ENCODE data around the gene NAA38.

NAA38 gene

DNA sequence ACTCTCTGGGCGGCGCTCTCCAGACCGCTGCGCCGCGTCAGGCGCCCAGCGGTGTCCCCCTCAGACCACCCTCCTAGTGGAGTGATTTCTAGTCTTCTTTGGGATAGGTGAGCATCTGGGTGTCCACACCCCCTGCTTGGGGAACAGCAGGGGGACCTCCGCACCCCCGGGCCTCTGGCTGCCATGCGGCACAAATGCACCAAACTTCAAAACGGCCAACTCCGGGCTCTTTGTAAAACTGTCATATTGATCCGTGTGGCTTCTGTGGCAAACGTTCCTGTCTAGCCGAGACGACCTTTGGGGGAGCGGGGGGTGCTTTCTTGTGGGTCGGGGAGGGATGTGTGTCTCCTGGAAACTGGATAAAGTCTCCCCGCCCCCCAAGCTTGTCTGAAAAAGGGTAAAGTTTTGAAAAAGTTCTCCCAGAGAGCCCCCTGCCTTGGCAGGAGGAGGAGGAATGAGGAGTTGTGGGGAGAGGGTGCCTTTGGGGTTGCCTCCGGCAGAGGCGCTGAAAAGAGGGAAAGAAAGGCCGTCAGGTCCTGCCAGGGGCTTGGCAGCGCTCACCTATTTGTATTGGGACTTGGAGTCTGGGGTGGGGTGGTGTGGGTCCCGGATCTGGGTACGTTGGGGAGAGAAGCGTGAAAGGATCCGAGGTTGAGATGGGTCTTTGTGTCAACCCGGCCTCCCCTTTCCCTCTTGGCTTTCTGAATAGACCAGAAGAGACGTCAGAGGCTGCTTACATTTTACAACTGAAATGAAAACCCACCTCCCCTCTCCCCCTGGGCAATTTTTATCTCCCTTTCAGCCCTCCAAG lies 29.1 kb upstream of the NAA38 start:
- H3K27me3 Mint-ChIP-seq: no peaks in the 10 kb centered on the region
- peaks cover 30% of the 10 kb centered on the region for H3K36me3 Mint-ChIP-seq (ENCODE audit: insufficient read depth)
- no peaks in the 10 kb centered on the region for H3K9me3 Mint-ChIP-seq
- DNase-seq (ENCODE audit: low spot score in 2 of 2): peak; percentile 31 to 47
- H3K4me1 Mint-ChIP-seq: peaks cover 8% of the 10 kb centered on the region
- no peak overlapping the region for H3K4me3 Mint-ChIP-seq
- H3K27ac Mint-ChIP-seq (ENCODE audit: low read depth): no peak overlapping the region
- peak; percentile 8 for ATAC-seq (replicated peaks; ENCODE audit: extremely low read depth, poor library complexity, severe bottlenecking)

DNA sequence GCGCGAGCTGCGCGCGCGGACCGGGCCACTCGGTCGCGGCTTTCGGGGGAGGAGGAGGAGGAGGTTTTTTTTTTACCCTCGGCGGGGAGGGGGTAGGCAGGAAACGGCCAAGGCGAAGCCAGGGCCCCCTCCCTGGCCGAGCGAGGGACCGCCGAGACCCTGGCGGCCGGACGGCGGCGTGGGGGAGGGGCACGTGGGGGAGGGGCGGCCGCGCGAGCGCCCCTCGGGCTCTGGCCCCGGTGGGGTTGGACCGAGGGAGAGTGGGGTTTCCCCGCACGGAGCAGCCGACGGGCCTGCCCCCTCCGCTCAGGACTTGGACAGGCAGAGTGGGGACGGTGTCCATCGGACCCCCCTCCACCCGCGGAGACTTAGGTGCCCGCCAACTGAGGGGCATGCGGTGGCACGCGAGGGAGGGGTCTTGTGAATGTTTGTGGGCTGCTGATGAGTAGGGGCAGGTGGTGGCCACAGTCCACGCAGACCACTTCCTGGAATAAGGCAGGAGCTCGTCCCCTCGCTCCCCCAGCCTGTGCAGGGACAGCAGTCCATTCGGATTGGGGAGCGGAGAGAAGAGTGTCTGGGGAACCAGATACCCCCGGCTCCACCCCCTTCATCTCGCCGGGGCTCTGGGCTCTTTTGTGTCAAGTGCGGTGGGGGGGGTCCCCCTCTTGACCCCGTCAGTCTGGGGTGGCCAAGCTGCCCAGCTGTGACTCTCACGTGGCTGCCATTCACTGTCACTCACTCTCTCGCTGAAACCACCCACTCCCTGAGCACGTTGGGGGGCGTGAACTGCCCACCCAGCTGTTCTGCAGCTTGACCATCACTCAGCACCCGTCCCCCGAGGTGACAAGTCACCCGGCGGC lies 28.2 kb upstream of the NAA38 start:
- no peak overlapping the region for H3K4me3 Mint-ChIP-seq
- no peaks in the 10 kb centered on the region for H3K9me3 Mint-ChIP-seq
- no peaks in the 10 kb centered on the region for H3K27me3 Mint-ChIP-seq
- ATAC-seq (replicated peaks; ENCODE audit: extremely low read depth, poor library complexity, severe bottlenecking): no peak
- H3K4me1 Mint-ChIP-seq: peaks cover 6% of the 10 kb centered on the region
- no peak for DNase-seq (ENCODE audit: low spot score in 2 of 2)
- H3K27ac Mint-ChIP-seq (ENCODE audit: low read depth): no peak overlapping the region
- H3K36me3 Mint-ChIP-seq (ENCODE audit: insufficient read depth): peaks cover 21% of the 10 kb centered on the region

DNA sequence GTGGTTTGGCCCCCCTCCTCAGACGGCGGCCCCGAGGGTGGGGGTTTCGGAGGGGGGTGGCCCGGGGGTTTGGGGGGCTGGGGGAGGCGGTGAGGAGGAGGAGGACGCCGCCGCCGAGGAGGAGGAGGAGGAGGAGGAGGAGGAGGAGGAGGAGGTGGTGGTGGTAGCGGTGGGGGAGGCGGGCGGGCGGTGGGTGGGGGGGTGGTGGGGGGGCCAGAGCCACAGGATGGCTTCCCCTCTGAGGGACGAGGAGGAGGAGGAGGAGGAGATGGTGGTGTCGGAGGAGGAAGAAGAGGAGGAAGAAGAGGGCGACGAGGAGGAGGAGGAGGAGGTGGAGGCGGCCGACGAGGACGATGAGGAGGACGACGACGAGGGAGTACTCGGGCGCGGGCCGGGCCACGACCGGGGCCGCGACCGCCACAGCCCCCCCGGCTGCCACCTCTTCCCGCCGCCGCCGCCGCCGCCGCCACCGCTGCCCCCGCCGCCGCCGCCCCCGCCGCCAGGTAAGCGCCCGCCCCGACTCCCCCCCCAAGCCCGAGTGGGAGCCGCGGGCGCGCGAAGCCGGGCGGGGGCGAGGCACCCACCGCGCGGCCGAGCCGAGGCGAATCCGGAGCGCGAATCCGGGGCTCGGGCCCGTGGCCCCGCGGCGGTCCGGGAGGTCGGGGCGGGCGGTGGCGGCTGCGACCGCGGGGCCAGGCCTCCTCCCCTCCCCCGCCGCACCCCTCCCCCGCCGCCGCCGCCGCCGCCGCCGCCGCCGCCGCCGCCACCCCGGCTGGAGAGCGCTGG lies 27.4 kb upstream of the NAA38 start:
- DNase-seq (ENCODE audit: low spot score in 2 of 2) (no peak), ATAC-seq (replicated peaks; ENCODE audit: extremely low read depth, poor library complexity, severe bottlenecking) (no peak)
- Mint-ChIP-seq H3K4me3 (no peak overlapping the region), H3K4me1 (no peaks in the 10 kb centered on the region), H3K36me3 (ENCODE audit: insufficient read depth) (peaks cover 16% of the 10 kb centered on the region), H3K27ac (ENCODE audit: low read depth) (no peak overlapping the region), H3K27me3 (no peaks in the 10 kb centered on the region), H3K9me3 (no peaks in the 10 kb centered on the region)

DNA sequence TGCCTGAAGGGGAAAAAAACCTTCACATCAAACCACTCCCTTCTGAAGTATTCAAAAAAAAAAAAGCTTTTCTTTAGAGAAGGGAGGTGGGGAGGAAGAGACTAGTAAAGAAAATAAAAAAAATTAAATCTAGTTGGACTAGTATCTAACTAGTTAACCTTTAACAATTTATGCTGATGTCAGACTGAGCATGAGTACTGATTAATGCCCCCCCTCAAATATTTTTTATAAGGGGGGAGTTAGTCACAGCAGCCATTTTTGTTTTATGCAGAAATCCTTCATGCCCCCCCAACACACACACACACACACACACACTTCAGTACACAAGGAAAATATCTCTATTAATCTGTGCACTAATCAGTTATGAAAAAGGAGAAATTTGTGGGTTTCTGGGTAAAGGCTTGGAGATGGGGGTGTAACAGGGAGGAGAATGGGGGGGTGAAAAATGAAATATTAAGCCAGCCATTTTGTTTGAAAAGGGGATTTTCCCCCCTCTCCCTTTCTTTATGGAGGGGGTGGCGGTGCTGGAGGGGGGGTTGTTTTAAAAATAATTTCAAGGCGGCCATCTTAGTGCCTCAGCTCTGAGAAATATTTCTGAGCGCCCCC lies 26.5 kb upstream of the NAA38 start:
- Mint-ChIP-seq H3K27ac (ENCODE audit: low read depth) (no peak overlapping the region), H3K9me3 (no peaks in the 10 kb centered on the region), H3K27me3 (no peaks in the 10 kb centered on the region), H3K36me3 (ENCODE audit: insufficient read depth) (peaks cover 12% of the 10 kb centered on the region), H3K4me1 (no peaks in the 10 kb centered on the region), H3K4me3 (no peak overlapping the region)
- DNase-seq (ENCODE audit: low spot score in 2 of 2) (no peak), ATAC-seq (replicated peaks; ENCODE audit: extremely low read depth, poor library complexity, severe bottlenecking) (no peak)

DNA sequence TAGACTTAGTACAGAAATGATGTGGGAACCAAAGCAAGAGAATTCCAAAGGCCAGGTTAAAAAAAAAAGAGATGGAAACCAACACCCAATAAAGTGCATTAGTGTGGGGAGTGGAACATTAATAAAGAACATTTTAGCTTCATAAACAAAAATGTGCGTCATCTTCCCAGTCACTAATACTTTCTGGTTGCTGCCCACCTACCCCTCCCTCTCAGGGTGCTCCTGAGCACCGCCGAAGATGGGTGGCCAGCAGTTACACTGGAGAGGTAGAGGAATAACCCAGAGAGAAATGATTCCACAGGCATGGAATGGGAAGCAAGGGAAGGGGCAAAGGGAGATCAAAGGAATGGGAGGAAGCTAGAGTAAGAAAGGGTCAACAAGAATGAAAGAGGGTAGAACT lies 25.3 kb upstream of the NAA38 start:
- Mint-ChIP-seq H3K36me3 (ENCODE audit: insufficient read depth) (peaks cover 12% of the 10 kb centered on the region), H3K9me3 (no peaks in the 10 kb centered on the region), H3K27ac (ENCODE audit: low read depth) (no peak overlapping the region), H3K4me1 (no peaks in the 10 kb centered on the region), H3K4me3 (no peak overlapping the region), H3K27me3 (no peaks in the 10 kb centered on the region)
- ATAC-seq (replicated peaks; ENCODE audit: extremely low read depth, poor library complexity, severe bottlenecking) (no peak), DNase-seq (ENCODE audit: low spot score in 2 of 2) (no peak)

DNA sequence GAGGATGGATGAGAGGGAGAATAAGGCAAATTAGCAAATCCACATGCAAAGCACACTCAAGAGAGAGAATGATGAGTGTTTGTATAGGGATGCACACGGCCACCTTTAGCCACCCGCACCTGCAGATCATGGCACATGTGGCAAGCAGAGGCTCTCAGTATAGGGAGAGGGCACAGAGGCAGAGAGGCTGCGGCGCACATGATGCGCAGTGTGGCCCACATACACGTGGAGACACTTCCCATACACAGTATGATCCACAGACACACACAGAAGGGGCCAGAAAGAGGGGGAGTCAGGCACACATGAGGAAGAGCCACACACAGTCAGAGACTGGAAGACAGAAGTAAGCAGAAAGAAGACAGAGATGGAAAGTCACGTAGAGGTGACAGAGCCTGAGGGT lies 24.7 kb upstream of the NAA38 start:
- H3K27ac Mint-ChIP-seq (ENCODE audit: low read depth): no peak overlapping the region
- no peak for ATAC-seq (replicated peaks; ENCODE audit: extremely low read depth, poor library complexity, severe bottlenecking)

DNA sequence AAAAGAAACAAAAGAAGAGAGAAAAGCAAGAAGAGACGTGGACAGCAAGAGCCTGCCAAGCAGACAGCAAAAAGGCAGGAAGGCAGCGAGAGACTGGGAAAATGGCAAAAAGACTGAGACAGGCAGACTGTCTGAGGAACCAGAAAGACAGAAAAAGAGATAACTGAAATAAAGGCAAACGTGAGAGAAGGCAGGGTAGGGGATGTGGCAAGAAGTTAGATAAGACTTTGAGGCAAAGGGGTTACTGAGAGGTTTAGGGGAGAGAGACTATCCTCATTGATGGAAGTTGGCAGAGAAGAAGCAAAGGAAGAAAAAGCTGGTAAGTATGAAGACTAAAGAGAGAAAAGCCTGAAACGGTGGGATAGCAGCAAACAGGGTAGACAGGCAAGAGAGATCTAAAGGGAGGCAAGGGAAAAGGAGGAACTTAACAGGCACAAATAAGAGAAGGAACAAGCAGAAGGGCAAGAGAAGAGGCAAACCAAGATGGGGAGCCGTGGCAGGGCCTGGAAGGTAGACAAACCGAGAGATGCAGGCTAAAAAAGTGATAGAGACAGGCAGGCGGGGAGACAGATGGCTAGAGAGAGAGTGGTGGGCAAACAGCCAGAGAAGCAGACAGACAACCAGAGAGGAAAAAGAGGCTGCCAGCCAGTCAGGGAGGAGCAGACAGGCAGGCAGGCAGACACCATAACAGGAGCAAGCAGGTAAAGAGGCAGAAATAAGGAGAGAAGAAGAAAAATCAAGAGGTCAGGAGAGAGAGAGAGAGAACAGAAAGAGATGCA lies 24.1 kb upstream of the NAA38 start:
- DNase-seq (ENCODE audit: low spot score in 2 of 2): no peak

More for the DNA sequence above, 24.7 kb upstream of the NAA38 start:
- DNase-seq (ENCODE audit: low spot score in 2 of 2): no peak
- H3K27me3 Mint-ChIP-seq: no peaks in the 10 kb centered on the region
- H3K9me3 Mint-ChIP-seq: no peaks in the 10 kb centered on the region
- peaks cover 12% of the 10 kb centered on the region for H3K36me3 Mint-ChIP-seq (ENCODE audit: insufficient read depth)
- H3K4me1 Mint-ChIP-seq: no peaks in the 10 kb centered on the region
- H3K4me3 Mint-ChIP-seq: no peak overlapping the region

DNA sequence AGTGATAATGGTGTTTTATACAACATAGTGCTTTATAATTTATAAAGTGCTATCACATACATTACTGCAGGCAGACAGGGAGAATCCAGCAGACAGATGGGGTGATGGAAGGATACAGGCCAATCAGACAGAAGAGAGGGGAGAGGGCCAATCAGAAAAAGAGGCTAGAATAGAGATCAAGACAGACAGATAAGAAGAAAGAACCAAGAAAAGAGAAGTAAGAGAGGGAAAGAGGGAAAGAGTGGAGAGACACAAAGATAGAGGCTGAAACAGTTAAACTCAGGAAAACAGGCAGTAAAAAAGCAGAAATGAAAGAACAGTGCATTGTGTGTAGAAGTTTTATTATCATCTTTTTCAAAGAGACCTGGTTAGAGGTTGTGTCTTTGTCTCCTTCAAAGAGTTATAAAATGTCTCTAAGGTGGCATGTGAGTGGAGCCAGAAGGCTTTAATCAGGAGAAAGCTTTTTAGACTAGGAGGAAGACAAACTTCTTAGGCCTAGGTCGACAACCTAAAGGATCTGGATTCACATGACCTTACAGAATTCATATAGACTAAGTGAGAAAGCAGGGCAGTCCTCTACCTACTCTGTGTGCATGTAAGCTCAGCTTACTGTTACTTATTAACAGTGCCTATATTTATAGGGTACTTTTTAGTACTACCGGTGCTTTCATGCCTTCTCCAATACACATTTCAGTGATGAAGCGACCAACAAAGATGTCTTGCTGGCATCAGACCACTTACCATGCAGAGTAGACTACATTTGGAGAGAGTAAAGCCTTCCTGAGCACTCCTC lies 22.9 kb upstream of the NAA38 start:
- no peaks in the 10 kb centered on the region for H3K27me3 Mint-ChIP-seq
- no peak for ATAC-seq (replicated peaks; ENCODE audit: extremely low read depth, poor library complexity, severe bottlenecking)
- H3K9me3 Mint-ChIP-seq: no peaks in the 10 kb centered on the region
- DNase-seq (ENCODE audit: low spot score in 2 of 2): no peak
- peaks cover 3% of the 10 kb centered on the region for H3K36me3 Mint-ChIP-seq (ENCODE audit: insufficient read depth)
- H3K4me1 Mint-ChIP-seq: peaks cover 6% of the 10 kb centered on the region
- H3K27ac Mint-ChIP-seq (ENCODE audit: low read depth): no peak overlapping the region
- H3K4me3 Mint-ChIP-seq: no peak overlapping the region

More for the DNA sequence above, 24.1 kb upstream of the NAA38 start:
- Mint-ChIP-seq H3K27me3 (no peaks in the 10 kb centered on the region), H3K4me3 (no peak overlapping the region), H3K36me3 (ENCODE audit: insufficient read depth) (peaks cover 9% of the 10 kb centered on the region), H3K27ac (ENCODE audit: low read depth) (no peak overlapping the region), H3K4me1 (peaks cover 2% of the 10 kb centered on the region), H3K9me3 (no peaks in the 10 kb centered on the region)
- no peak for ATAC-seq (replicated peaks; ENCODE audit: extremely low read depth, poor library complexity, severe bottlenecking)

DNA sequence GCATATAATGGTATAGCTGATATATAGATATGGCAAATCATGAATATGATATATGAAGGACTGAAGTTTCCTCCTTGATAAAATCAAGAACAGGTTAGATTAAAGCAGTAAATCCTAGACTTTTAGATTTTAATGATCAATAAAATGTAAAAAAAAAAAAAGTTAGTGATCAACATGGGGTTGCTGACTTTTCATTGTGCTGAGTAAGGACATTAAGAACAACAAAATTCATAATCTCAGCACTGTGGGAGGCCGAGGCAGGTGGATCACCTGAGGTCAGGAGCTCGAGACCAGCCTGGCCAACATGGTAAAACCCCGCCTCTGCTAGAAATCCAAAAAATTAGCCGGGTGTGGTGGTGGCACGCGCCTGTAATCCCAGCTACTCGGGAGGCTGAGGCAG lies 20.9 kb upstream of the NAA38 start:
- Mint-ChIP-seq H3K4me3 (no peak overlapping the region), H3K9me3 (no peaks in the 10 kb centered on the region), H3K27ac (ENCODE audit: low read depth) (no peak overlapping the region), H3K4me1 (peaks cover 13% of the 10 kb centered on the region), H3K36me3 (ENCODE audit: insufficient read depth) (no peaks in the 10 kb centered on the region), H3K27me3 (no peaks in the 10 kb centered on the region)
- ATAC-seq (replicated peaks; ENCODE audit: extremely low read depth, poor library complexity, severe bottlenecking) (no peak), DNase-seq (ENCODE audit: low spot score in 2 of 2) (no peak)

DNA sequence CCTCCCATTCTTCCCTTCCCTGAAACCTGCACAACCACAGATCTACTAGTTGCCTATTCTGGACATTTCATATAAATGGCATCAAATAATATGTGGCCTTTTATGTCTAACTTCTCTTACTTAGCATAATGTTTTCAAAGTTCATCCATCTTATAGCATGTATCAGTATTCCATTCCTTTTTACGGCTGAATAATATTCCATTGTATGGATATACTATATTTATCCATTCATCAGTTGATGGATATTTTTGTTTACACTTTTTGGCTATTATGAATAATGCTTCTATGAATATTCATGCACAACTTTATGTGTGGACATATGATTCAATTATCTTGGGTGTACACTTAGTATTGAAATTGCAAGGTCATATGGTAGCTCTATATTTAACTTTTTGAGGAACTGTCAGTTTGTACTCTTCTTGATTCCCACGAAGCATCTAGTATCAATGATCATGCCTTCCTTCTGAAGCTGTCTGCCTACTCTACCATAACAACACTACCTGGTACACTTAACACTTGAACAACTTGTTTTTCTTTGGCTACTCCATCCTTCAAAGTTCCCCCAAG lies 18.5 kb upstream of the NAA38 start:
- H3K27me3 Mint-ChIP-seq: no peaks in the 10 kb centered on the region
- H3K27ac Mint-ChIP-seq (ENCODE audit: low read depth): no peak overlapping the region
- no peaks in the 10 kb centered on the region for H3K9me3 Mint-ChIP-seq
- H3K4me1 Mint-ChIP-seq: peaks cover 13% of the 10 kb centered on the region
- no peaks in the 10 kb centered on the region for H3K36me3 Mint-ChIP-seq (ENCODE audit: insufficient read depth)
- no peak for DNase-seq (ENCODE audit: low spot score in 2 of 2)
- no peak for ATAC-seq (replicated peaks; ENCODE audit: extremely low read depth, poor library complexity, severe bottlenecking)
- no peak overlapping the region for H3K4me3 Mint-ChIP-seq

DNA sequence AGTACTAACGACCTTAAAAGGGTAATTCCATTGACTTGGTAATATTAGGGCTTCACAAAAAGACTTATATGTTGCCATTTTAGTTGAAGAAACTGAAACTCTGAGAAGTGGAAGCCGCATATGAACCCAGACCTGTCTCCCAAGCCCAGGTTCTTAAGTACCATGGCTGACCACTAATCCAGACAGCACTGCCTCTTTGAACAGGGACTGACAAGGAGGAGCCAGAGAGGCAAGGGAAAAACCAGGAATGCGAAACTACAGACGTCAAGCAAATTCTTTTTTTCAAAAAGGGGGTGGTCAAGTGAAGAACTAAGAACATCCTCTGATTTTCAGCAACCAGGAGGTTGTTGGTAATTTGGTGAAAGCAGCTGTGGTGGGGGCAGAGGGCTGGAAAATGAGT lies 15.7 kb upstream of the NAA38 start:
- H3K27me3 Mint-ChIP-seq: no peaks in the 10 kb centered on the region
- H3K4me3 Mint-ChIP-seq: no peak overlapping the region
- peaks cover 23% of the 10 kb centered on the region for H3K4me1 Mint-ChIP-seq
- H3K9me3 Mint-ChIP-seq: no peaks in the 10 kb centered on the region
- DNase-seq (ENCODE audit: low spot score in 2 of 2) (no peak), ATAC-seq (replicated peaks; ENCODE audit: extremely low read depth, poor library complexity, severe bottlenecking) (no peak)
- peaks cover 2% of the 10 kb centered on the region for H3K36me3 Mint-ChIP-seq (ENCODE audit: insufficient read depth)
- H3K27ac Mint-ChIP-seq (ENCODE audit: low read depth): no peak overlapping the region
